Measurements from ENCODE around the gene ESR1.
"Not testable (repeated sequence)": the region's sequence is repeated elsewhere in the genome, so short reads cannot be mapped to it uniquely, and the experiment has no call there.

ESR1 gene

GRCh38 chr6:152054441-152054840 is 247.0 kb downstream of the ESR1 start:
- DNase-seq (ENCODE audit: low spot score), result peak; percentile 28

- DNase-seq (ENCODE audit: low spot score), result no peak
Observed at GRCh38 chr6:152055517-152055916, 248.0 kb downstream of the ESR1 start.

- DNase-seq (ENCODE audit: low spot score), result no peak
Observed at GRCh38 chr6:152057832-152058498, 250.5 kb downstream of the ESR1 start.

GRCh38 chr6:152059909-152060308 is 252.4 kb downstream of the ESR1 start:
- DNase-seq (ENCODE audit: low spot score), result no peak

- no peak for DNase-seq (ENCODE audit: low spot score)
Observed at GRCh38 chr6:152062476-152062875, 255.0 kb downstream of the ESR1 start.

GRCh38 chr6:152063170-152063921 is 255.9 kb downstream of the ESR1 start:
- DNase-seq (ENCODE audit: low spot score), result no peak

GRCh38 chr6:152068622-152069261 is 261.3 kb downstream of the ESR1 start:
- no peak for DNase-seq (ENCODE audit: low spot score)

- DNase-seq (ENCODE audit: low spot score), result no peak
Observed at GRCh38 chr6:152070556-152070955, 263.1 kb downstream of the ESR1 start.

GRCh38 chr6:152071318-152071717 is 263.8 kb downstream of the ESR1 start:
- DNase-seq (ENCODE audit: low spot score), result no peak

- DNase-seq (ENCODE audit: low spot score), result no peak
Observed at GRCh38 chr6:152071843-152072242, 264.4 kb downstream of the ESR1 start.

- DNase-seq (ENCODE audit: low spot score), result not testable (repeated sequence)
Observed at GRCh38 chr6:152076242-152076641, 268.8 kb downstream of the ESR1 start.

GRCh38 chr6:152078001-152078400 is 270.5 kb downstream of the ESR1 start:
- DNase-seq (ENCODE audit: low spot score), result no peak

- no peak for DNase-seq (ENCODE audit: low spot score)
Observed at GRCh38 chr6:152078804-152079203, 271.3 kb downstream of the ESR1 start.

- DNase-seq (ENCODE audit: low spot score), result peak; percentile 54
Observed at GRCh38 chr6:152085451-152085921, 278.0 kb downstream of the ESR1 start.

- no peak for DNase-seq (ENCODE audit: low spot score)
Observed at GRCh38 chr6:152086223-152086873, 278.9 kb downstream of the ESR1 start.

GRCh38 chr6:152087096-152087495 is 279.6 kb downstream of the ESR1 start:
- DNase-seq (ENCODE audit: low spot score), result peak; percentile 54

GRCh38 chr6:152087701-152088100 is 280.2 kb downstream of the ESR1 start:
- no peak for DNase-seq (ENCODE audit: low spot score)

GRCh38 chr6:152089992-152090391 is 282.5 kb downstream of the ESR1 start:
- DNase-seq (ENCODE audit: low spot score), result peak; percentile 8

- DNase-seq (ENCODE audit: low spot score), result no peak
Observed at GRCh38 chr6:152091201-152091600, 283.7 kb downstream of the ESR1 start.

- DNase-seq (ENCODE audit: low spot score), result no peak
Observed at GRCh38 chr6:152091851-152092341, 284.4 kb downstream of the ESR1 start.

GRCh38 chr6:152093711-152094110 is 286.2 kb downstream of the ESR1 start:
- no peak for DNase-seq (ENCODE audit: low spot score)

GRCh38 chr6:152094276-152094675 is 286.8 kb downstream of the ESR1 start:
- no peak for DNase-seq (ENCODE audit: low spot score)

All from SW480 (cell line).